GM12801 (cell line): ENCODE results near the gene ERF.

ENCODE experiments used
- CTCF ChIP-seq: IDR thresholded peaks from one replicate; pipeline ENCODE4 v1.5.1; 2011; ENCODE audit warnings: control low read depth; ENCODE audit not compliant: insufficient read length; ENCODE audit errors: extremely low read depth

The ERF gene

GRCh38 chr19:42272989-42273406, 18.1 kb upstream of the ERF start:
- TF ChIP-seq CTCF = no peak

- TF ChIP-seq CTCF = no peak
Measured at GRCh38 chr19:42272535-42272897, 17.6 kb upstream of the ERF start.

- TF ChIP-seq CTCF = no peak
Measured at GRCh38 chr19:42271861-42272534, 17.1 kb upstream of the ERF start.

- TF ChIP-seq CTCF = no peak
Measured at GRCh38 chr19:42271045-42271419, 16.1 kb upstream of the ERF start.

- TF ChIP-seq CTCF = no peak
Measured at GRCh38 chr19:42270346-42271044, 15.6 kb upstream of the ERF start.

GRCh38 chr19:42269478-42270345, 14.8 kb upstream of the ERF start:
- no peak for TF ChIP-seq CTCF
